GM19324 (cell line): ENCODE data around the gene SOX6.
A peak's percentile ranks its signal among the peaks of the same experiment; 100 is the strongest.

ENCODE experiments used
- ATAC-seq: cut with Tn5 transposase; IDR thresholded peaks from one replicate; pipeline ENCODE4 v1.9.1; 2021; ENCODE audit warnings: mild to moderate bottlenecking, moderate library complexity; ENCODE audit not compliant: unreplicated experiment, low FRiP score

The SOX6 gene

GRCh38 chr11:16280256-16280682 lies 76.1 kb downstream of the SOX6 start:
- ATAC-seq = no peak

- ATAC-seq = no peak
These were observed 76.8 kb downstream of the SOX6 start for GRCh38 chr11:16279524-16279923.

- no peak for ATAC-seq
These were observed 77.4 kb downstream of the SOX6 start for GRCh38 chr11:16278979-16279378.

- no peak for ATAC-seq
These were observed 78.1 kb downstream of the SOX6 start for GRCh38 chr11:16278273-16278672.

- no peak for ATAC-seq
These were observed 80.1 kb downstream of the SOX6 start for GRCh38 chr11:16276251-16276650.

GRCh38 chr11:16271258-16271657 lies 85.1 kb downstream of the SOX6 start:
- no peak for ATAC-seq

- ATAC-seq = no peak
These were observed 90.3 kb downstream of the SOX6 start for GRCh38 chr11:16266021-16266420.

- no peak for ATAC-seq
These were observed 91.3 kb downstream of the SOX6 start for GRCh38 chr11:16265022-16265421.

- no peak for ATAC-seq
These were observed 93.7 kb downstream of the SOX6 start for GRCh38 chr11:16262645-16262955.

GRCh38 chr11:16261836-16262644 lies 94.3 kb downstream of the SOX6 start:
- peak; percentile 96 for ATAC-seq

GRCh38 chr11:16252373-16252772 lies 104.0 kb downstream of the SOX6 start:
- ATAC-seq = no peak

- ATAC-seq = no peak
These were observed 108.1 kb downstream of the SOX6 start for GRCh38 chr11:16248248-16248647.

- peak; percentile 90 for ATAC-seq
These were observed 113.5 kb downstream of the SOX6 start for GRCh38 chr11:16242806-16243205.

GRCh38 chr11:16240687-16241086 lies 115.7 kb downstream of the SOX6 start:
- ATAC-seq = no peak

GRCh38 chr11:16239141-16240105 lies 116.9 kb downstream of the SOX6 start:
- ATAC-seq = no peak

- ATAC-seq = no peak
These were observed 130.1 kb downstream of the SOX6 start for GRCh38 chr11:16226245-16226644.

GRCh38 chr11:16225623-16226022 lies 130.7 kb downstream of the SOX6 start:
- ATAC-seq = no peak

GRCh38 chr11:16223558-16223957 lies 132.8 kb downstream of the SOX6 start:
- ATAC-seq = no peak

- no peak for ATAC-seq
These were observed 138.7 kb downstream of the SOX6 start for GRCh38 chr11:16217631-16218030.

GRCh38 chr11:16216831-16217230 lies 139.5 kb downstream of the SOX6 start:
- ATAC-seq = no peak

GRCh38 chr11:16215352-16215751 lies 141.0 kb downstream of the SOX6 start:
- ATAC-seq = no peak

- ATAC-seq = no peak
These were observed 144.9 kb downstream of the SOX6 start for GRCh38 chr11:16211407-16211806.
